ENCODE measurements around the gene TRAPPC14. TPM values are rescaled to one million over a fixed set of nuclear protein-coding genes. Genes with fewer than 3 reads are reported as not detected.

The TRAPPC14 gene
- total RNA-seq, 1 donor from 2014 or later, result 30.2 TPM

GRCh38 chr7:100156331-100157068 lies 2.0 kb downstream of the TRAPPC14 start:
- TF ChIP-seq CTCF (IDR thresholded peaks at IDR 0.05; ENCODE audit: unreplicated experiment), result no peak
- peaks cover 16% of the 10 kb centered on the region for H3K27me3 Mint-ChIP-seq (ENCODE audit: unreplicated experiment)
- H3K27ac Mint-ChIP-seq (ENCODE audit: unreplicated experiment), result peak overlapping the region; percentile 9
- no peaks in the 10 kb centered on the region for H3K9me3 Mint-ChIP-seq (ENCODE audit: unreplicated experiment)
- peaks cover 21% of the 10 kb centered on the region for H3K36me3 Mint-ChIP-seq (ENCODE audit: low read depth, unreplicated experiment)
- H3K4me1 Mint-ChIP-seq (ENCODE audit: unreplicated experiment), result peaks cover 32% of the 10 kb centered on the region
- DNase-seq (ENCODE audit: low spot score), result no peak
- H3K4me3 Mint-ChIP-seq (ENCODE audit: unreplicated experiment), result peak overlapping the region; percentile 42

- DNase-seq (ENCODE audit: low spot score), result no peak
- peaks cover 21% of the 10 kb centered on the region for H3K36me3 Mint-ChIP-seq (ENCODE audit: low read depth, unreplicated experiment)
- H3K27ac Mint-ChIP-seq (ENCODE audit: unreplicated experiment), result no peak overlapping the region
- H3K4me1 Mint-ChIP-seq (ENCODE audit: unreplicated experiment), result peaks cover 32% of the 10 kb centered on the region
- H3K9me3 Mint-ChIP-seq (ENCODE audit: unreplicated experiment), result no peaks in the 10 kb centered on the region
- no peak overlapping the region for H3K4me3 Mint-ChIP-seq (ENCODE audit: unreplicated experiment)
- peaks cover 15% of the 10 kb centered on the region for H3K27me3 Mint-ChIP-seq (ENCODE audit: unreplicated experiment)
- TF ChIP-seq CTCF (IDR thresholded peaks at IDR 0.05; ENCODE audit: unreplicated experiment), result no peak
These were observed 2.8 kb downstream of the TRAPPC14 start for GRCh38 chr7:100155553-100156317.

GRCh38 chr7:100154651-100155491 lies 3.7 kb downstream of the TRAPPC14 start:
- Mint-ChIP-seq H3K4me1 (ENCODE audit: unreplicated experiment) (peaks cover 37% of the 10 kb centered on the region), H3K9me3 (ENCODE audit: unreplicated experiment) (no peaks in the 10 kb centered on the region), H3K36me3 (ENCODE audit: low read depth, unreplicated experiment) (peaks cover 21% of the 10 kb centered on the region), H3K4me3 (ENCODE audit: unreplicated experiment) (no peak overlapping the region), H3K27ac (ENCODE audit: unreplicated experiment) (no peak overlapping the region), H3K27me3 (ENCODE audit: unreplicated experiment) (peaks cover 13% of the 10 kb centered on the region)
- no peak for TF ChIP-seq CTCF (IDR thresholded peaks at IDR 0.05; ENCODE audit: unreplicated experiment)
- no peak for DNase-seq (ENCODE audit: low spot score)

- peak overlapping the region; percentile 72 for H3K27ac Mint-ChIP-seq (ENCODE audit: unreplicated experiment)
- peaks cover 34% of the 10 kb centered on the region for H3K4me1 Mint-ChIP-seq (ENCODE audit: unreplicated experiment)
- H3K36me3 Mint-ChIP-seq (ENCODE audit: low read depth, unreplicated experiment), result peaks cover 18% of the 10 kb centered on the region
- peaks cover 9% of the 10 kb centered on the region for H3K27me3 Mint-ChIP-seq (ENCODE audit: unreplicated experiment)
- TF ChIP-seq CTCF (IDR thresholded peaks at IDR 0.05; ENCODE audit: unreplicated experiment), result no peak
- peak overlapping the region; percentile 59 for H3K4me3 Mint-ChIP-seq (ENCODE audit: unreplicated experiment)
- DNase-seq (ENCODE audit: low spot score), result no peak
- no peaks in the 10 kb centered on the region for H3K9me3 Mint-ChIP-seq (ENCODE audit: unreplicated experiment)
These were observed 4.6 kb downstream of the TRAPPC14 start for GRCh38 chr7:100153708-100154535.
